Spinal cord (tissue), 10 donors: ENCODE data around the gene LPCAT1. TPM values are rescaled to one million over a fixed set of nuclear protein-coding genes. Genes with fewer than 3 reads are reported as not detected.
A peak's percentile ranks its signal among the peaks of the same experiment; 100 is the strongest.

Experiments
- DNase-seq, 6 donors: peaks; one replicate each; pipeline versions ENCODE4 v3.0.0 to v3.0.0-alpha.2; 2013 to 2015; ENCODE audit warnings: low spot score in 6 of 6, low read depth in 4 of 6
- H3K27ac ChIP-seq: one replicate; pipeline ENCODE4 v1.5.1; 2013; ENCODE audit warnings: low read depth, low read length, control low read depth
- H3K27me3 ChIP-seq: one replicate; pipeline ENCODE4 v1.6.1; 2013; ENCODE audit warnings: low read length; ENCODE audit not compliant: control insufficient read depth, insufficient read depth
- H3K36me3 ChIP-seq: one replicate; pipeline ENCODE4 v1.6.1; 2013; ENCODE audit warnings: low read length; ENCODE audit not compliant: control insufficient read depth, insufficient read depth
- H3K4me1 ChIP-seq: one replicate; pipeline ENCODE4 v1.6.1; 2013; ENCODE audit warnings: low read length; ENCODE audit not compliant: control insufficient read depth, insufficient read depth
- H3K4me3 ChIP-seq: one replicate; pipeline ENCODE4 v1.5.1; 2013; ENCODE audit warnings: low read depth, low read length, control low read depth
- H3K9me3 ChIP-seq: one replicate; pipeline ENCODE4 v1.6.1; 2013; ENCODE audit warnings: low read length; ENCODE audit not compliant: control insufficient read depth, insufficient read depth
- WGBS: methylation state at CpG from one replicate; pipeline ENCODE4 v1.1.5; 2013; ENCODE audit warnings: missing lambda C conversion rate; ENCODE audit not compliant: insufficient coverage; 5-methylcytosine and 5-hydroxymethylcytosine counted together
- polyA plus RNA-seq, 2 donors: library from polyadenylated mRNA; unstranded; fragments of 120-200 nt; gene quantifications; one replicate each; pipeline ENCODE4 v1.2.1, GENCODE V29; 2013; ENCODE audit not compliant: insufficient read length in 2 of 2
- total RNA-seq, 2 donors: library from RNA; depleted of rRNA in 1 of 2; stranded (reverse); fragments of 120-200 nt in 1 of 2; fragments of >200 nt in 1 of 2; gene quantifications; one replicate each; pipeline versions ENCODE4 v1.2.3 to v1.2.4, GENCODE V29; 2013 to 2014
- donor health status: healthy.

LPCAT1 gene
- total and polyA plus RNA-seq, 4 donors: 54.3 to 144 (median 112) TPM

DNA sequence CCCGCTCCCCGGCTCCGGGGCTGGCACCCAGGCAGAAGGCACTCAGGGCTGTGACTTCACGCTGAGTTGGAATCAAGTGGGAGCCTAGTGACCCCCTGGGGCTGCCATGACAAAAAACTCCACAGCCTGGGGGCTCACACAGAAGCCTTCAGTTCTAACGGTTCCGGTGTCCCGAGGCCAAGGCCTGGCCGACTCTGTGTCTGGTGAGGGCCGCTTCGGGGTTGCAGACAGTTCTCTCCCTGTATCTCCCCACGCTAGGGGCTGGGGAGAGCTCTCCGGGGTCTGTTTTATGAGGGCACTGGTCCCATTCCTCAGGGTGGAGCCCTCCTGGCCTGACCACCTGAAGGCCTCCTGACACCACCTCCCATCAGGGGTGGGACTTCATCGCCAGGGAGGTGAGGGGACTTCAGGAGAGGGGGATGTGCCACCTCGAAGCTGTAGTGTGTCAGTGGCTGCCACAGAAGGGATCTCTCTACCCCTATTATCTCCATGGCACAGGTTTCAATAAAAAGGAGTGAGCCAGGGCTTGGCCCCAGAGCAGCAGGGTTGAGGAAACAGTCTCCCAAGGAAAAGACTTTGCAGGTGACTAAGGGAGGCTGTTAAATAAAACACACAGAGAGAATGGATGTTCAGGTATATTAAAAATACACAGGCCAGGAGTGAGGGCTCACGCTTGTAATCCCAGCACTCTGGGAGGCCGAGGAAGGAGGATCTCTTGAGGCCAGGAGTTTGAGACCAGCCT, 77.0 kb downstream of the LPCAT1 start:
- no peaks in the 10 kb centered on the region for H3K36me3 ChIP-seq
- WGBS: 42% methylated on average over 9 of the region's 16 CpGs
- H3K27me3 ChIP-seq: peaks cover 66% of the 10 kb centered on the region
- DNase-seq: no peak
- peaks cover 2% of the 10 kb centered on the region for H3K9me3 ChIP-seq
- no peak overlapping the region for H3K4me3 ChIP-seq
- H3K4me1 ChIP-seq: peaks cover 12% of the 10 kb centered on the region
- H3K27ac ChIP-seq: no peak overlapping the region

DNA sequence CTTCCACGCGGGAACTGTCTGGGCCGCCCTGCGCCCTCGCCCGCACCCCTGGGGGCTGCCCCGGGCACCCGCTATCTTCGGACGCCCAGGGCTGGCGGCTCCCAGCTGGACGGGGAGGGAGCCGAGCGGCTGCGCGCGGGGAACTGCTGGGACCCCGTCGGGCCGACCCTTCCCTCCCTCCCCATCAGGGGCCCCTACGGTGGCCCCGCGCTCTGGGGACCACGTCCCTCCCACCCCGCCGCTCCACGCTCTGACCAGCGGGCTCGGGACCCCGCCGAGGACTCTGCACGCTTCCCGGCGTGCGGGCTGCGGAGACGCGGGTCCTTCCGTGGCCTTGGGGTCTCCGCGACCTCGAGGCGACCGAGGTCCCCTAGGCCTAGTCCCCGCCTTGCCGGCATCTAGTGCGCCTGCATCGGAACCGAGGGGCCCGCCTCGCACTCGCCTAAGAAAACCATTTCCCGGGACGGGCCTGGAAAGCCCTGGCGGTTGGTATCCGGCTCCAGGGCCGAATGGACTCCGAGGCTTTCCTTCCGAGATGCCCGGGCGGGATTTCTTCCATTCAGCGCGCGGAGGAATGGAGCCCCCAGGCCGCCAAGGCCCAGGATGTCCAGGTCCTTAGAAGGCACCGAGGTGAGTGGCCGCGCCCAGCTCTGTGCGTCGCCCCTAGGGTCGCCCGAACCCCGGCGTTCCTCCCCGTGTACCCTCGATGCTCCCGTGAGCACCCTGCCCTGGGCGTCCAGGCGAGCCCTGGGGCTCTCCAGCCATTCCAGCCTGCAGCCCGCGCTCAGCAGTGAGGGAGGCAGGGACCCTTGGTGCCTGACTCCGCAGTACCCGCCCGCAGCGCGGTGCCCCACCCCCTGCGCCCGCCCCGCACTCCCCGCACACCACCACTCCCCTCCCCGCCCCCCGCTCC, 77.8 kb downstream of the LPCAT1 start:
- Histone ChIP-seq H3K27ac (no peak overlapping the region), H3K4me3 (no peak overlapping the region), H3K9me3 (peaks cover 2% of the 10 kb centered on the region), H3K4me1 (peaks cover 12% of the 10 kb centered on the region), H3K36me3 (no peaks in the 10 kb centered on the region), H3K27me3 (peaks cover 69% of the 10 kb centered on the region)
- WGBS: 2% methylated on average over 81 of the region's 92 CpGs
- DNase-seq: no peak

DNA sequence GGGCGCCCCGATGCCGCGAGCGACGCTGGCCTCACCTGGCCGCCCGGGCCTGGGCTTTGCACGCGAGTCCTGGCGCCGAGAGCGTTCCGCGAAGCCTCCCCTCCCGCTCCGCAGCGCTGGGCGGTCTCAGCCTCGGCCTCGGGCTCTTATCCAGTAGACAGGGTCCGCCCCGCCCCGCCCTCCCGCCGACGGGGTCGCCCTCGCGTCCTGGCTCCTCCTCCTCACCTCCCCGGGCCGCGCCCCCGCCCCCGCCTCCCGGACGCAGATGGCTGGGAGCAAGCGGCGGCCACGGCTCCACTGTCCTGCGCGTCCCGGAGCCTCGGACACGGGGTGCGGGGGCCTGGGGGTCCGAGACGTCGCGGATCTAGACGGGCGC, 78.5 kb downstream of the LPCAT1 start, which contains the start of gene SLC6A3:
TSS of gene SLC6A3 (minus strand) at position 128 of the 376 bp plus-strand sequence. CDS start 2,243 bp downstream, outside the sequence.
- DNase-seq: peak in 2 of 6 donors; percentile 39
- peaks cover 2% of the 10 kb centered on the region for H3K9me3 ChIP-seq
- H3K4me1 ChIP-seq: peaks cover 12% of the 10 kb centered on the region
- H3K27me3 ChIP-seq: peaks cover 69% of the 10 kb centered on the region
- no peak within 1 kb of the TSS for H3K4me3 ChIP-seq
- H3K27ac ChIP-seq: no peak within 1 kb of the TSS
- under 1% methylated on average over 51 of the region's 52 CpGs for WGBS
- no peaks in the 10 kb centered on the region for H3K36me3 ChIP-seq

- peaks cover 68% of the 10 kb centered on the region for H3K27me3 ChIP-seq
- WGBS: 5% methylated on average over 66 of the region's 68 CpGs
- H3K27ac ChIP-seq: no peak overlapping the region
- H3K9me3 ChIP-seq: peaks cover 2% of the 10 kb centered on the region
- no peaks in the 10 kb centered on the region for H3K36me3 ChIP-seq
- no peak overlapping the region for H3K4me3 ChIP-seq
- no peak for DNase-seq
- peaks cover 12% of the 10 kb centered on the region for H3K4me1 ChIP-seq
These were observed 79.2 kb downstream of the LPCAT1 start for GRCh38 chr5:1444361-1445189.

- Histone ChIP-seq H3K27me3 (peaks cover 68% of the 10 kb centered on the region), H3K9me3 (peaks cover 2% of the 10 kb centered on the region), H3K27ac (no peak overlapping the region), H3K4me3 (no peak overlapping the region), H3K36me3 (no peaks in the 10 kb centered on the region), H3K4me1 (peaks cover 12% of the 10 kb centered on the region)
- no peak for DNase-seq
- WGBS: 57% methylated on average over 15 of the region's 15 CpGs
These were observed 79.8 kb downstream of the LPCAT1 start for GRCh38 chr5:1443991-1444360.

GRCh38 chr5:1443171-1443570, 80.6 kb downstream of the LPCAT1 start:
- H3K27ac ChIP-seq: no peak overlapping the region
- no peaks in the 10 kb centered on the region for H3K36me3 ChIP-seq
- no peak overlapping the region for H3K4me3 ChIP-seq
- H3K27me3 ChIP-seq: peaks cover 63% of the 10 kb centered on the region
- WGBS: 82% methylated on average over 8 of the region's 9 CpGs
- no peak for DNase-seq
- no peaks in the 10 kb centered on the region for H3K9me3 ChIP-seq
- H3K4me1 ChIP-seq: peaks cover 12% of the 10 kb centered on the region

GRCh38 chr5:1442222-1443145, 81.3 kb downstream of the LPCAT1 start:
- Histone ChIP-seq H3K4me3 (no peak overlapping the region), H3K27ac (no peak overlapping the region), H3K36me3 (no peaks in the 10 kb centered on the region), H3K4me1 (peaks cover 12% of the 10 kb centered on the region), H3K9me3 (no peaks in the 10 kb centered on the region), H3K27me3 (peaks cover 57% of the 10 kb centered on the region)
- WGBS: 73% methylated on average over 36 of the region's 36 CpGs
- no peak for DNase-seq

- H3K36me3 ChIP-seq: no peaks in the 10 kb centered on the region
- no peak for DNase-seq
- peaks cover 46% of the 10 kb centered on the region for H3K27me3 ChIP-seq
- no peaks in the 10 kb centered on the region for H3K9me3 ChIP-seq
- no peak overlapping the region for H3K27ac ChIP-seq
- WGBS: 93% methylated on average over 24 of the region's 24 CpGs
- no peak overlapping the region for H3K4me3 ChIP-seq
- H3K4me1 ChIP-seq: peaks cover 12% of the 10 kb centered on the region
These were observed 82.4 kb downstream of the LPCAT1 start for GRCh38 chr5:1441166-1441865.
